HCT116 (cell line): ENCODE results near the gene DNAJC6. TPM values are rescaled to one million over a fixed set of nuclear protein-coding genes. Genes with fewer than 3 reads are reported as not detected.

ENCODE experiments used
- ATAC-seq: fragments of 200-7000 bp; cut with Tn5 transposase; 2 replicates; pipeline ENCODE4 v1.9.1; 2020; ENCODE audit warnings: mild to moderate bottlenecking, moderate library complexity
- BruUV-seq: library from RNA; stranded (reverse); fragments of 400-500 nt; replicated peaks from 2 replicates; lab custom pipeline; 2021; lab: Mats Ljungman, UMichigan
- CTCF ChIA-PET: fragments of 300-600 bp; sonication (Branson Sonifier 250); formaldehyde crosslinking; loops from one replicate; lab custom pipeline; 2021; ENCODE audit warnings: antibody characterized with exemption; lab: Charles Lee
- POLR2A ChIA-PET: fragments of 300-600, 350-600 bp; sonication (Branson Sonifier 250); formaldehyde crosslinking; loops from one replicate; lab custom pipeline; 2021; ENCODE audit warnings: antibody characterized with exemption; lab: Charles Lee
- RAD21 ChIA-PET, 2 experiments: fragments of 300-600 bp; sonication (Branson Sonifier 250); formaldehyde crosslinking; loops; one replicate each; lab custom pipeline; 2023; ENCODE audit warnings: low total read pairs in 2 of 2; ENCODE audit not compliant: uncharacterized antibody in 2 of 2, unreplicated experiment in 2 of 2, low non-redundant PET in 1 of 2; lab: Charles Lee
- DNase-seq: peaks from one replicate; pipeline ENCODE4 v3.0.0-alpha.2; 2010; ENCODE audit warnings: low read depth, low spot score
- H2AFZ ChIP-seq: fragments of 200-600 bp; shearing (Covaris generic), sonication (generic); 2 replicates; pipeline ENCODE4 v1.6.1; 2017; ENCODE audit warnings: low read depth, mixed run types, mixed read lengths, antibody characterized with exemption, low read length; ENCODE audit not compliant: poor library complexity, severe bottlenecking
- H3K27ac ChIP-seq: 2 replicates; pipeline ENCODE4 v1.5.1; 2012; ENCODE audit warnings: low read depth, low read length
- H3K27me3 ChIP-seq: fragments of 200-600 bp; sonication (generic); 2 replicates; pipeline ENCODE4 v1.6.1; 2016; ENCODE audit warnings: mixed run types, low read length, mixed read lengths; ENCODE audit not compliant: insufficient read depth
- H3K36me3 ChIP-seq, 2 experiments: fragments of 200-500 bp in 1 of 2; fragments of 200-600 bp in 1 of 2; sonication (Bioruptor generic) in 1 of 2; sonication (generic) in 1 of 2; 2 replicates each; pipeline versions ENCODE4 v1.5.1 to v1.6.1; 2014 to 2016; ENCODE audit warnings: low read length in 2 of 2, inconsistent platforms in 1 of 2, mixed read lengths in 1 of 2, mixed run types in 1 of 2; ENCODE audit not compliant: insufficient read depth in 2 of 2, control insufficient read depth in 1 of 2
- H3K4me1 ChIP-seq, 2 experiments: fragments of 200-600 bp in 1 of 2; sonication (generic) in 1 of 2; 2 replicates each; pipeline versions ENCODE4 v1.5.1 to v1.6.1; 2012 to 2017; ENCODE audit warnings: low read length in 2 of 2, inconsistent platforms in 1 of 2, mild to moderate bottlenecking in 1 of 2, mixed read lengths in 1 of 2, mixed run types in 1 of 2, moderate library complexity in 1 of 2; ENCODE audit not compliant: insufficient read depth in 2 of 2, control insufficient read depth in 1 of 2
- H3K4me2 ChIP-seq: fragments of 200-600 bp; sonication (generic); 2 replicates; pipeline ENCODE4 v1.6.1; 2017; ENCODE audit warnings: mixed run types, low read length, mixed read lengths
- H3K4me3 ChIP-seq, 2 experiments: fragments of 200-600 bp in 1 of 2; sonication (generic) in 1 of 2; replicated peaks in 1 of 2; 2 replicates each; pipeline ENCODE4 v1.5.1; 2011 to 2016; ENCODE audit warnings: low read length in 2 of 2, control low read depth in 1 of 2, low read depth in 1 of 2, mild to moderate bottlenecking in 1 of 2, mixed read lengths in 1 of 2, mixed run types in 1 of 2
- H3K79me2 ChIP-seq: fragments of 200-600 bp; sonication (generic); 2 replicates; pipeline ENCODE4 v1.6.1; 2017; ENCODE audit warnings: mild to moderate bottlenecking, mixed run types, low read length, moderate library complexity, mixed read lengths; ENCODE audit not compliant: insufficient read depth
- H3K9ac ChIP-seq: fragments of 200-600 bp; sonication (generic); 2 replicates; pipeline ENCODE4 v1.6.1; 2016; ENCODE audit warnings: low read length, mixed read lengths
- H3K9me2 ChIP-seq: fragments of 200-600 bp; sonication (generic), shearing (Covaris generic); 2 replicates; pipeline ENCODE4 v1.6.1; 2017; ENCODE audit warnings: mixed run types, mild to moderate bottlenecking, moderate library complexity; ENCODE audit not compliant: insufficient read depth
- H3K9me3 ChIP-seq, 2 experiments: fragments of 200-500 bp in 1 of 2; fragments of 200-600 bp in 1 of 2; sonication (Bioruptor generic) in 1 of 2; sonication (generic) in 1 of 2; 2 replicates each; pipeline ENCODE4 v1.6.1; 2014 to 2017; ENCODE audit warnings: low read length in 2 of 2, mixed read lengths in 2 of 2, inconsistent platforms in 1 of 2, low read depth in 1 of 2, mild to moderate bottlenecking in 1 of 2, mixed run types in 1 of 2, moderate library complexity in 1 of 2; ENCODE audit not compliant: control insufficient read depth in 1 of 2, insufficient read depth in 1 of 2
- H4K20me1 ChIP-seq: fragments of 200-600 bp; sonication (generic), shearing (Covaris generic); 2 replicates; pipeline ENCODE4 v1.6.1; 2017; ENCODE audit warnings: mixed run types, mild to moderate bottlenecking, moderate library complexity; ENCODE audit not compliant: insufficient read depth
- RAD21 ChIP-seq: IDR thresholded peaks from 2 replicates; pipeline ENCODE4 v1.6.1; 2012; ENCODE audit warnings: low read depth, mild to moderate bottlenecking
- SIN3A ChIP-seq: IDR thresholded peaks from 2 replicates; pipeline ENCODE4 v1.6.1; 2012; ENCODE audit warnings: low read depth
- intact Hi-C: fragments of 100-400 bp; cut with micrococcal nuclease; formaldehyde crosslinking; loops from 2 replicates; pipeline ENCODE4 v1.10.0; 2022
- total RNA-seq: library from RNA; stranded (reverse); gene quantifications from one replicate; pipeline ENCODE4 v1.2.1, GENCODE V29; 2021; ENCODE audit not compliant: unreplicated experiment
- TF ChIP-seq, protein P1 (sequence below), 3 experiments: fragments of 200-600 bp in 1 of 3; sonication (generic) in 1 of 3; IDR thresholded peaks in 2 of 3; conservative IDR thresholded peaks in 1 of 3; 2 replicates each; pipeline ENCODE4 v1.5.1; 2012 to 2017; ENCODE audit warnings: low read depth in 2 of 3, low read length in 2 of 3, antibody characterized with exemption in 1 of 3, borderline replicate concordance in 1 of 3, control low read depth in 1 of 3, mild to moderate bottlenecking in 1 of 3, mixed read lengths in 1 of 3, mixed run types in 1 of 3, moderate library complexity in 1 of 3; ENCODE audit not compliant: insufficient read depth in 1 of 3
- TF ChIP-seq, protein P2 (sequence below): IDR thresholded peaks from 2 replicates; pipeline ENCODE4 v1.6.1; 2012
- TF ChIP-seq, protein P3 (sequence below): IDR thresholded peaks from 2 replicates; pipeline ENCODE4 v1.6.1; 2011; ENCODE audit warnings: mild to moderate bottlenecking, low read length, moderate library complexity; ENCODE audit not compliant: insufficient replicate concordance; ENCODE audit errors: extremely low read depth

Gene DNAJC6
- total RNA-seq, 1 experiment from 2014 or later, result 9.0 TPM

GRCh38 chr1:65316233-65316632 is 6.9 kb downstream of the DNAJC6 start:
- no TSS peak for BruUV-seq
- ChIA-PET RAD21 (no interaction called here), CTCF (no interaction called here)

More at GRCh38 chr1:65316233-65316632, 6.9 kb downstream of the DNAJC6 start:
- intact Hi-C loops, result no loop called here
- Histone ChIP-seq H3K9me3 (no peaks in the 10 kb centered on the region), H2AFZ (no peak overlapping the region), H4K20me1 (no peaks in the 10 kb centered on the region; the same call in 1 of the 2 replicates), H3K27ac (no peak overlapping the region), H3K36me3 (no peaks in the 10 kb centered on the region), H3K9ac (no peak overlapping the region), H3K4me1 (no peaks in the 10 kb centered on the region), H3K4me2 (no peak overlapping the region), H3K4me3 (no peak overlapping the region)
- POLR2A ChIA-PET, result no interaction called here
- TF ChIP-seq, protein P1, sequence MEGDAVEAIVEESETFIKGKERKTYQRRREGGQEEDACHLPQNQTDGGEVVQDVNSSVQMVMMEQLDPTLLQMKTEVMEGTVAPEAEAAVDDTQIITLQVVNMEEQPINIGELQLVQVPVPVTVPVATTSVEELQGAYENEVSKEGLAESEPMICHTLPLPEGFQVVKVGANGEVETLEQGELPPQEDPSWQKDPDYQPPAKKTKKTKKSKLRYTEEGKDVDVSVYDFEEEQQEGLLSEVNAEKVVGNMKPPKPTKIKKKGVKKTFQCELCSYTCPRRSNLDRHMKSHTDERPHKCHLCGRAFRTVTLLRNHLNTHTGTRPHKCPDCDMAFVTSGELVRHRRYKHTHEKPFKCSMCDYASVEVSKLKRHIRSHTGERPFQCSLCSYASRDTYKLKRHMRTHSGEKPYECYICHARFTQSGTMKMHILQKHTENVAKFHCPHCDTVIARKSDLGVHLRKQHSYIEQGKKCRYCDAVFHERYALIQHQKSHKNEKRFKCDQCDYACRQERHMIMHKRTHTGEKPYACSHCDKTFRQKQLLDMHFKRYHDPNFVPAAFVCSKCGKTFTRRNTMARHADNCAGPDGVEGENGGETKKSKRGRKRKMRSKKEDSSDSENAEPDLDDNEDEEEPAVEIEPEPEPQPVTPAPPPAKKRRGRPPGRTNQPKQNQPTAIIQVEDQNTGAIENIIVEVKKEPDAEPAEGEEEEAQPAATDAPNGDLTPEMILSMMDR (IDR thresholded peaks at IDR 0.05 in 2 of 3, conservative IDR thresholded peaks at IDR 0.05 in 1 of 3; ENCODE audit: borderline replicate concordance in 1 of 3, insufficient read depth in 1 of 3, low read depth in 2 of 3, low read length in 2 of 3), result no peak
- TF ChIP-seq, protein P2, sequence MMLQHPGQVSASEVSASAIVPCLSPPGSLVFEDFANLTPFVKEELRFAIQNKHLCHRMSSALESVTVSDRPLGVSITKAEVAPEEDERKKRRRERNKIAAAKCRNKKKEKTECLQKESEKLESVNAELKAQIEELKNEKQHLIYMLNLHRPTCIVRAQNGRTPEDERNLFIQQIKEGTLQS, result no peak
- TF ChIP-seq SIN3A, result no peak
- no peak for TF ChIP-seq RAD21
- TF ChIP-seq, protein P3, sequence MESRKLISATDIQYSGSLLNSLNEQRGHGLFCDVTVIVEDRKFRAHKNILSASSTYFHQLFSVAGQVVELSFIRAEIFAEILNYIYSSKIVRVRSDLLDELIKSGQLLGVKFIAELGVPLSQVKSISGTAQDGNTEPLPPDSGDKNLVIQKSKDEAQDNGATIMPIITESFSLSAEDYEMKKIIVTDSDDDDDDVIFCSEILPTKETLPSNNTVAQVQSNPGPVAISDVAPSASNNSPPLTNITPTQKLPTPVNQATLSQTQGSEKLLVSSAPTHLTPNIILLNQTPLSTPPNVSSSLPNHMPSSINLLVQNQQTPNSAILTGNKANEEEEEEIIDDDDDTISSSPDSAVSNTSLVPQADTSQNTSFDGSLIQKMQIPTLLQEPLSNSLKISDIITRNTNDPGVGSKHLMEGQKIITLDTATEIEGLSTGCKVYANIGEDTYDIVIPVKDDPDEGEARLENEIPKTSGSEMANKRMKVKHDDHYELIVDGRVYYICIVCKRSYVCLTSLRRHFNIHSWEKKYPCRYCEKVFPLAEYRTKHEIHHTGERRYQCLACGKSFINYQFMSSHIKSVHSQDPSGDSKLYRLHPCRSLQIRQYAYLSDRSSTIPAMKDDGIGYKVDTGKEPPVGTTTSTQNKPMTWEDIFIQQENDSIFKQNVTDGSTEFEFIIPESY, result no peak
- TF ChIP-seq, all 23 proteins: peak for 0
- Histone ChIP-seq H3K9me2 (no peaks in the 10 kb centered on the region), H3K27me3 (no peaks in the 10 kb centered on the region), H3K79me2 (no peaks in the 10 kb centered on the region)
- ATAC-seq (no peak), DNase-seq (no peak)
